BLaER1 treated with 17β-estradiol and CSF1 and Interleukin-3, amounts not matched to agents 10 nM and 100 nM (cell line): ENCODE data around the gene THAP8.
A peak's percentile ranks its signal among the peaks of the same experiment; 100 is the strongest.

ENCODE experiments used
- H3K27ac ChIP-seq, 11 experiments: shearing (Covaris generic); formaldehyde crosslinking; 2 replicates each; pipeline ENCODE4 v1.8.1; 2022
- H3K27me3 ChIP-seq, 11 experiments: shearing (Covaris generic); formaldehyde crosslinking; 2 replicates each; pipeline ENCODE4 v1.8.1; 2022
- H3K36me3 ChIP-seq, 11 experiments: shearing (Covaris generic); formaldehyde crosslinking; 2 replicates each; pipeline ENCODE4 v1.8.1; 2022
- H3K4me1 ChIP-seq, 10 experiments: shearing (Covaris generic); formaldehyde crosslinking; 2 replicates each; pipeline ENCODE4 v1.8.1; 2022
- H3K4me2 ChIP-seq, 11 experiments: shearing (Covaris generic); formaldehyde crosslinking; 2 replicates each; pipeline ENCODE4 v1.8.1; 2022
- H3K4me3 ChIP-seq, 10 experiments: shearing (Covaris generic); formaldehyde crosslinking; 2 replicates each; pipeline ENCODE4 v1.8.1; 2022
- H3K9ac ChIP-seq, 11 experiments: shearing (Covaris generic); formaldehyde crosslinking; 2 replicates each; pipeline ENCODE4 v1.8.1; 2022
- H3K9me3 ChIP-seq, 11 experiments: shearing (Covaris generic); formaldehyde crosslinking; replicated peaks in 1 of 11; 2 replicates each; pipeline ENCODE4 v1.8.1; 2022
- H4K20me1 ChIP-seq, 11 experiments: shearing (Covaris generic); formaldehyde crosslinking; 2 replicates each; pipeline ENCODE4 v1.8.1; 2022
- Cebpa-rat ChIP-seq, 11 experiments: shearing (Covaris generic); IDR thresholded peaks; 2 replicates each; pipeline ENCODE4 v1.8.1; 2022

THAP8 gene

DNA sequence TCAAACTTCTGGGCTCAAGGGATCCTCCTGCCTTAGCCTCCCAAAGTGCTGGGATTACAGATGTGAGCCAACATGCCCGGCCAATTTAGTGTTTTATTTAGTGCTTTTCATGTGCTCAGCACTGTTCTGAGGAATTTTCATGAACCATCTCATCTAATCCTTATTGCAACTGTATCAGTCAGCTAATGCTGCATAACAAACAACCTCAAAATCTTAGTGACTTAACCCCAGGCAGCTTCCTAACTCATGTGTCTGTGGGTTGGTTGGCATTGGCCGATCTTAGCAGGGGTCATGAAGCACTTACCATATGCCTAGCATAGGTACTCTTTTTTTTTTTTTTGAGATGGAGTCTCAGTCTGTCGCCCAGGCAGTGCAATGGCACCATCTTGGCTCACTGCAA, 65.3 kb downstream of the THAP8 start:
- peaks cover 7 to 60% (median 50%) of the 10 kb centered on the region in 11 experiments; a peak in 21 of 22 replicates for H3K27me3 ChIP-seq
- peaks cover 5 to 15% (median 9%) of the 10 kb centered on the region in 11 experiments; a peak in 18 of 22 replicates for H3K9me3 ChIP-seq
- peaks cover 0 to 21% (median 10%) of the 10 kb centered on the region in 10 experiments; a peak in 17 of 20 replicates for H3K4me1 ChIP-seq
- no peak overlapping the region for H3K4me2 ChIP-seq
- no peak overlapping the region for H3K27ac ChIP-seq
- no peak for TF ChIP-seq Cebpa-rat (IDR thresholded peaks at IDR 0.05)
- H4K20me1 ChIP-seq = 0 out of 22 replicates have a peak, but pooled peaks cover 0 to 5% (median 0%) of the 10 kb centered on the region in 11 experiments
- H3K9ac ChIP-seq = no peak overlapping the region
- H3K4me3 ChIP-seq = no peak overlapping the region
- no peaks in the 10 kb centered on the region for H3K36me3 ChIP-seq

DNA sequence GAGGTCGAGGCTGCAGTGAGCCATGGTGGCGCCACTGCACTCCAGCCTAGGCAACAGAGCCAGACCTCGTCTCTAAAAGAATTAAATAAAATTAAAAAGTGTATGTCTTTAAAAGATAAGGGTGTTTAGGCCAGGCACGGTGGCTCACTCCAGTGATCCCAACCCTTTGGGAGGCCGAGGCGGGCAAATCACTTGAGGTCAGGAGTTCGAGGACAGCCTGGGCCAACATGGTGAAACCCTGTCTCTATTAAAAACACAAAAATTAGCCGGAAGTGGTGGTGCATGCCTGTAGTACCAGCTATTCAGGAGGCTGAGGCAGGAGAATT, 66.6 kb downstream of the THAP8 start:
- H3K27me3 ChIP-seq = peaks cover 7 to 56% (median 45%) of the 10 kb centered on the region in 11 experiments; a peak in 21 of 22 replicates
- no peak for TF ChIP-seq Cebpa-rat (IDR thresholded peaks at IDR 0.05)
- H3K27ac ChIP-seq = no peak overlapping the region
- peaks cover 0 to 18% (median 6%) of the 10 kb centered on the region in 10 experiments; a peak in 11 of 20 replicates for H3K4me1 ChIP-seq
- peaks cover 5 to 15% (median 9%) of the 10 kb centered on the region in 11 experiments; a peak in 18 of 22 replicates for H3K9me3 ChIP-seq
- peak overlapping the region; percentile 49 to 80 (median 64) for H3K4me2 ChIP-seq
- no peaks in the 10 kb centered on the region for H3K36me3 ChIP-seq
- H4K20me1 ChIP-seq = 0 out of 22 replicates have a peak, but pooled peaks cover 0 to 5% (median 0%) of the 10 kb centered on the region in 11 experiments
- peak overlapping the region in 4 of 11 experiments; percentile 19 to 62 (median 41); a peak in 4 of 22 replicates for H3K9ac ChIP-seq
- peak overlapping the region; percentile 42 to 67 (median 52); a peak in 19 of 20 replicates for H3K4me3 ChIP-seq

DNA sequence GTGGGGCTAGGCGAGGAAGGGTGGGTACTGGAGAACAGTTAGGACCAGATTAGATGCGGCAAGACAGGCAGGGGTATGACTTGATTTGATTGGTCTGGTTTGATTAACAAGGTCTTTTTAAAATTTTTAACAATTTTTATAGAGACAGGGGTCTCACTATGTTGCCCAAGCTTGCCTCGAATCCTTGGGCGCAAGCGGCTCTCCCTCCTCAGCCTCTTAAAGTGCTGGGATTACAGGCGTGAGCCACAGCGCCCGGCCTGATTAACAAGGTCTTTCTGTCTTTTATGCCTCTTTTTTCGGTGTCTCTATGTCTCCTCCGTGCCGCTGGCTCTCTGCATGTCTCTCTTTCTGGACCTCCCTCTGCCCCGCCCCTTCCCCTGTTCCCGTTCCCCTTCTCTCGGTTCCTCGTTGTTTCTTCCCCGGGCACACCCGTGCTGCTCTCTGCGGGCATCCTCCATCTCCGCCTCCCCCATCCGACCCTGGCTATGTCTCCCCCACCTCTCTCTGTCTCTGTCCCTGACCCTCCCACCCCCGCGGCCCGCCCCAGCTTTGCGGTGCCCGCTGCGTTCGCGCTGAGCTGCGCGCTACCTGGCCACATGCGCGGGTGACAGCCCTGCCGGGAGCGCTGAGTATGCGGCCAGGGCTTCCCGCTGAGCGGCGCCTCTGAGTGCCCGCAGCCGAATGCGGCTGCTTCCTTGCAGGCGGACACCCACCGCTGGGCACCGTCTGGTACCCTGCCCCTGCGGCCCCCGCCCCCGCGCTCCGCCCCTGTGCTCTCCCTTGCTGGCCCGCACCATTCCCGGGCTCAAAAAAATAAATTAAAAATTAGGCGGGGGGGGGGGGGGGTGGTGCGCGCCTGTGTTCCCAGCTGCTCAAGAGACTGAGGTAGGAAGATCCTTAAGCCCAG, 67.2 kb downstream of the THAP8 start:
- H3K4me1 ChIP-seq = peaks cover 0 to 18% (median 6%) of the 10 kb centered on the region in 10 experiments; a peak in 11 of 20 replicates
- no peaks in the 10 kb centered on the region for H3K36me3 ChIP-seq
- H3K9me3 ChIP-seq = peaks cover 5 to 15% (median 9%) of the 10 kb centered on the region in 11 experiments; a peak in 18 of 22 replicates
- H3K9ac ChIP-seq = peak overlapping the region in 7 of 11 experiments; percentile 19 to 62 (median 39); a peak in 8 of 22 replicates
- H3K4me2 ChIP-seq = peak overlapping the region; percentile 49 to 80 (median 64)
- no peak overlapping the region for H3K27ac ChIP-seq
- no peak for TF ChIP-seq Cebpa-rat (IDR thresholded peaks at IDR 0.05)
- H4K20me1 ChIP-seq = 0 out of 22 replicates have a peak, but pooled peaks cover 0 to 5% (median 0%) of the 10 kb centered on the region in 11 experiments
- H3K27me3 ChIP-seq = peaks cover 7 to 56% (median 45%) of the 10 kb centered on the region in 11 experiments; a peak in 21 of 22 replicates
- peak overlapping the region; percentile 42 to 67 (median 52) for H3K4me3 ChIP-seq

- peak overlapping the region in 8 of 11 experiments; percentile 42 to 80 (median 62); a peak in 12 of 22 replicates for H3K4me2 ChIP-seq
- peaks cover 7 to 56% (median 45%) of the 10 kb centered on the region in 11 experiments; a peak in 21 of 22 replicates for H3K27me3 ChIP-seq
- H3K9me3 ChIP-seq = peaks cover 5 to 15% (median 9%) of the 10 kb centered on the region in 11 experiments; a peak in 18 of 22 replicates
- peaks cover 0 to 18% (median 6%) of the 10 kb centered on the region in 10 experiments; a peak in 11 of 20 replicates for H3K4me1 ChIP-seq
- no peak overlapping the region for H3K27ac ChIP-seq
- H4K20me1 ChIP-seq = peaks cover 0 to 5% (median 0%) of the 10 kb centered on the region in 11 experiments; a peak in 1 of 22 replicates
- no peaks in the 10 kb centered on the region for H3K36me3 ChIP-seq
- H3K9ac ChIP-seq = no peak overlapping the region
- TF ChIP-seq Cebpa-rat (IDR thresholded peaks at IDR 0.05) = no peak
- no peak overlapping the region for H3K4me3 ChIP-seq
Observed at GRCh38 chr19:35986111-35986510, 68.0 kb downstream of the THAP8 start.
